ENCODE measurements around the gene PGGHG. TPM values are rescaled to one million over a fixed set of nuclear protein-coding genes. Genes with fewer than 3 reads are reported as not detected.

The PGGHG gene
- total and polyA plus RNA-seq, 4 donors, result 21.6 to 145 (median 87.9) TPM

DNA sequence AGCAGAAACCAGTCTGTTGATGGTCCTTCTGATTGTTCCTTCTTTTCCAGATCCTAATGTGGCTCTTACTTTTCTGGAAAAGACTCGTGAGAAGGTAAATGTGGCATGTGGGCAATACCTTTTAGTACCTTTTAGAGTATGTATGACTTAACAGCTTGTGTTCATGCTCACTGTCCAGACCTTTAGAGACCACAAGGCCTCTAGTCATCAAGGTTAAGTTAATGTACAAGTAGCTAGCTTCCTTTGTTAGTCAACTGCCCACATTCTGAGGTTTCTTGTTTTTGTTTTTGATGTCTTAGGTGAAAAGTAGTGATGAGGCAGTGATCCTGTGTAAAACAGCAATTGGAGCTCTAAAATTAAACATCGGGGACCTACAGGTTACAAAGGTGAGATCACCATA is 44.5 kb upstream of the PGGHG start:
- Histone ChIP-seq H3K9ac (ENCODE audit: insufficient read depth in 1 of 2, low read length in 2 of 2) (no peak overlapping the region), H3K9me3 (ENCODE audit: control insufficient read depth in 4 of 4, insufficient read depth in 3 of 4, low read length in 3 of 4) (no peaks in the 10 kb centered on the region), H3K36me3 (ENCODE audit: control insufficient read depth in 4 of 4, insufficient read depth in 4 of 4, low read length in 4 of 4) (peaks cover 30 to 44% (median 38%) of the 10 kb centered on the region in 4 donors), H3K27me3 (ENCODE audit: control insufficient read depth in 3 of 3, insufficient read depth in 3 of 3, low read length in 2 of 3) (no peaks in the 10 kb centered on the region), H3K4me1 (ENCODE audit: control insufficient read depth in 5 of 5, insufficient read depth in 5 of 5, low read length in 5 of 5) (peaks cover 0 to 9% (median 0%) of the 10 kb centered on the region in 5 donors), H3K27ac (ENCODE audit: low read depth in 1 of 2, low read length in 1 of 2) (no peak overlapping the region), H3K4me3 (no peak overlapping the region)
- DNase-seq (no peak), ATAC-seq (ENCODE audit: insufficient read depth, low FRiP score) (no peak)
- 96 to 98% methylated on average over 2 of the region's 2 CpGs for WGBS, 2 donors
- TF ChIP-seq, protein P1, sequence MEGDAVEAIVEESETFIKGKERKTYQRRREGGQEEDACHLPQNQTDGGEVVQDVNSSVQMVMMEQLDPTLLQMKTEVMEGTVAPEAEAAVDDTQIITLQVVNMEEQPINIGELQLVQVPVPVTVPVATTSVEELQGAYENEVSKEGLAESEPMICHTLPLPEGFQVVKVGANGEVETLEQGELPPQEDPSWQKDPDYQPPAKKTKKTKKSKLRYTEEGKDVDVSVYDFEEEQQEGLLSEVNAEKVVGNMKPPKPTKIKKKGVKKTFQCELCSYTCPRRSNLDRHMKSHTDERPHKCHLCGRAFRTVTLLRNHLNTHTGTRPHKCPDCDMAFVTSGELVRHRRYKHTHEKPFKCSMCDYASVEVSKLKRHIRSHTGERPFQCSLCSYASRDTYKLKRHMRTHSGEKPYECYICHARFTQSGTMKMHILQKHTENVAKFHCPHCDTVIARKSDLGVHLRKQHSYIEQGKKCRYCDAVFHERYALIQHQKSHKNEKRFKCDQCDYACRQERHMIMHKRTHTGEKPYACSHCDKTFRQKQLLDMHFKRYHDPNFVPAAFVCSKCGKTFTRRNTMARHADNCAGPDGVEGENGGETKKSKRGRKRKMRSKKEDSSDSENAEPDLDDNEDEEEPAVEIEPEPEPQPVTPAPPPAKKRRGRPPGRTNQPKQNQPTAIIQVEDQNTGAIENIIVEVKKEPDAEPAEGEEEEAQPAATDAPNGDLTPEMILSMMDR (IDR thresholded peaks at IDR 0.05; ENCODE audit: control extremely low read depth, extremely low read depth), result no peak

DNA sequence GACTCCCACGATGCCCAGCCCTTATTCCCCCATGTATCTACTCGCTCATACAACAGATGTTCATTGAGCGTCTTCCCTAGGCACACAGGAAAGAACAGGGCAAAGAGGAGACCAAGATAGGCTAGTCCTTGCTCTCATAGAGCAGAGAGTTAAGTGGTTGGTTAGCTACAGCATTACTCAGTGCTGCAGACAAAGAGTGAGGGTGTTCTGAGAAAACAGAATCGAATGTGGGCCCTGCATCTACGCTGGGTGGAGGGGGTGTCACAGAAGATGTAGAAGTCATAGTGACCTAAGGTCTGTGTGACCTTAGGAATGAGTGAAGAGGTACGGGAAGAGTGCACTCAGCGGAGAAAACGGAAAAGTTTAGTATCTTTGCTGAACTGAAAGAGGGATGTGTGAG is 39.9 kb upstream of the PGGHG start:
- peaks cover 0 to 5% (median 0%) of the 10 kb centered on the region in 5 donors for H3K4me1 ChIP-seq (ENCODE audit: control insufficient read depth in 5 of 5, insufficient read depth in 5 of 5, low read length in 5 of 5)
- no peak overlapping the region for H3K4me3 ChIP-seq
- TF ChIP-seq, protein P1 (IDR thresholded peaks at IDR 0.05; ENCODE audit: control extremely low read depth, extremely low read depth), result no peak
- no peaks in the 10 kb centered on the region for H3K27me3 ChIP-seq (ENCODE audit: control insufficient read depth in 3 of 3, insufficient read depth in 3 of 3, low read length in 2 of 3)
- 80 to 84% methylated on average over 8 of the region's 8 CpGs for WGBS, 2 donors
- no peak for DNase-seq
- ATAC-seq (ENCODE audit: insufficient read depth, low FRiP score), result no peak
- H3K9me3 ChIP-seq (ENCODE audit: control insufficient read depth in 4 of 4, insufficient read depth in 3 of 4, low read length in 3 of 4), result no peaks in the 10 kb centered on the region
- H3K27ac ChIP-seq (ENCODE audit: low read depth in 1 of 2, low read length in 1 of 2), result no peak overlapping the region
- H3K36me3 ChIP-seq (ENCODE audit: control insufficient read depth in 4 of 4, insufficient read depth in 4 of 4, low read length in 4 of 4), result peaks cover 25 to 57% (median 42%) of the 10 kb centered on the region in 4 donors
- no peak overlapping the region for H3K9ac ChIP-seq (ENCODE audit: insufficient read depth in 1 of 2, low read length in 2 of 2)

DNA sequence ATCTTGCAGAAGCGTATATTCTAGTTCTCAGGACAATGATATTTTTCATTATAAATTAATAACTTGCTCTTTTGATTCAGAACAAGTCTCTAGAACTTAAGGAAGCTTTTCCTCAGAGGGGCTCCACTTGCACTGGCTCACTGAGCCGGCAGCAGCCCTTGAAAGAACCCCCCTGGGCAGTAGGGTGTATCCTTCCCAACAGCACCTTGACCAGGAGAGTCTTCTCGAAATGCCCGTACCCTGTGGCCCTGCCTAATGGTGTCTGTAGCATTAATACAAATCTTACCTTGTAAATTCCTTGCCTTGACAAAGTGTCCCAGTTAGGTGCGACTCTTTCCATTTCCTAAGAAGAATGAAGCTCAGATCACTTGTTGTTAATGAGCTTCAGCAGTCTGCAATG is 38.7 kb upstream of the PGGHG start:
- no peak overlapping the region for H3K9ac ChIP-seq (ENCODE audit: insufficient read depth in 1 of 2, low read length in 2 of 2)
- H3K27me3 ChIP-seq (ENCODE audit: control insufficient read depth in 3 of 3, insufficient read depth in 3 of 3, low read length in 2 of 3), result no peaks in the 10 kb centered on the region
- peaks cover 0 to 9% (median 0%) of the 10 kb centered on the region in 5 donors for H3K4me1 ChIP-seq (ENCODE audit: control insufficient read depth in 5 of 5, insufficient read depth in 5 of 5, low read length in 5 of 5)
- no peak overlapping the region for H3K27ac ChIP-seq (ENCODE audit: low read depth in 1 of 2, low read length in 1 of 2)
- TF ChIP-seq, protein P1 (IDR thresholded peaks at IDR 0.05; ENCODE audit: control extremely low read depth, extremely low read depth), result no peak
- DNase-seq (no peak), ATAC-seq (ENCODE audit: insufficient read depth, low FRiP score) (no peak)
- H3K9me3 ChIP-seq (ENCODE audit: control insufficient read depth in 4 of 4, insufficient read depth in 3 of 4, low read length in 3 of 4), result no peaks in the 10 kb centered on the region
- WGBS, 2 donors, result 88 to 96% methylated on average over 5 of the region's 5 CpGs
- no peak overlapping the region for H3K4me3 ChIP-seq
- peaks cover 24 to 53% (median 36%) of the 10 kb centered on the region in 4 donors for H3K36me3 ChIP-seq (ENCODE audit: control insufficient read depth in 4 of 4, insufficient read depth in 4 of 4, low read length in 4 of 4)

DNA sequence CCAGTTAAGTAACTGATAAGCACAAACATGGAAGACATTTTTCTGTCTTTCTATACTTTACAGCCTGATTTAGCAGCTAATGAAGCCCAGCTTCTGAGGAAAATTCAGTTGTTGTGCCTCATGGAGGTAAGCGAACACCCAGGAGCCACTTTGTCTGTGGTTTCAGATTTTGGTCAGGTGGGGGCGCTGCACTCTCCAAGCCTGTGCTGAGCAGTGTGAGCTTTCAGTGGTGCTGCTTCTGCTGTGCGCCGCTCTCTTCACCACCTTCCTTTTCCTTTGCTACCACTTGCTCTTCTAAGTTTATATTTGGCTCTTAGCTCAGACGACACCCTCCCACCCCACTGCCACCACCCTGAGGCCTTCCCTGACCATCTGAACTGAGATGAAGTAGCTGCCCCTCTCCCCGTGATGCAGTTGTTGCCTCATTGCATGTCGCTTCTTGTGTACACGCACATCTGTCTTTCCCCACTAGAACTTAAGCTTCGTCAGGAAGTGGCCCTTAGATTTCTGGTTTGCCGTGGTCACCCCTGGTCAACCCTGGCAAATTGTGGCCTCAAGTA is 38.1 kb upstream of the PGGHG start:
- DNase-seq (peak; percentile 41 to 56 (median 53)), ATAC-seq (ENCODE audit: insufficient read depth, low FRiP score) (no peak)
- Histone ChIP-seq H3K4me1 (ENCODE audit: control insufficient read depth in 5 of 5, insufficient read depth in 5 of 5, low read length in 5 of 5) (peaks cover 0 to 9% (median 3%) of the 10 kb centered on the region in 5 donors), H3K27me3 (ENCODE audit: control insufficient read depth in 3 of 3, insufficient read depth in 3 of 3, low read length in 2 of 3) (no peaks in the 10 kb centered on the region), H3K9ac (ENCODE audit: insufficient read depth in 1 of 2, low read length in 2 of 2) (no peak overlapping the region), H3K9me3 (ENCODE audit: control insufficient read depth in 4 of 4, insufficient read depth in 3 of 4, low read length in 3 of 4) (no peaks in the 10 kb centered on the region), H3K27ac (ENCODE audit: low read depth in 1 of 2, low read length in 1 of 2) (no peak overlapping the region), H3K4me3 (no peak overlapping the region), H3K36me3 (ENCODE audit: control insufficient read depth in 4 of 4, insufficient read depth in 4 of 4, low read length in 4 of 4) (peaks cover 21 to 50% (median 31%) of the 10 kb centered on the region in 4 donors)
- WGBS, 2 donors, result 82 to 85% methylated on average over 10 of the region's 10 CpGs
- TF ChIP-seq, protein P1 (IDR thresholded peaks at IDR 0.05; ENCODE audit: control extremely low read depth, extremely low read depth), result peak; percentile 60

All from lung (tissue), 12 donors.